Activated T-helper 2 cell treated with anti-CD3 and anti-CD28 coated beads, Interferon-gamma antibody, Interleukin-2, Interleukin-4, amounts not matched to agents 10 μg/mL and 5 μg/mL and 100 μg/mL, durations not matched to agents 14 hours and 24 hours and 36 hours (primary cell): ENCODE data around the gene PALD1. TPM values are rescaled to one million over a fixed set of nuclear protein-coding genes. Genes with fewer than 3 reads are reported as not detected.
A peak's percentile ranks its signal among the peaks of the same experiment; 100 is the strongest.

Experiments
- DNase-seq: peaks from one replicate; pipeline ENCODE4 v3.0.0; 2021; ENCODE audit warnings: low spot score
- H3K27ac Mint-ChIP-seq: one replicate; pipeline ENCODE4 v1.8.0; 2021; ENCODE audit warnings: mixed read lengths
- H3K27me3 Mint-ChIP-seq: one replicate; pipeline ENCODE4 v1.8.0; 2021; ENCODE audit warnings: low read depth, mixed read lengths
- H3K36me3 Mint-ChIP-seq: one replicate; pipeline ENCODE4 v1.8.0; 2021; ENCODE audit warnings: low read depth, mixed read lengths
- H3K4me1 Mint-ChIP-seq: one replicate; pipeline ENCODE4 v1.8.0; 2021; ENCODE audit warnings: low read depth, mixed read lengths
- H3K4me3 Mint-ChIP-seq: one replicate; pipeline ENCODE4 v1.8.0; 2021; ENCODE audit warnings: low read depth, mild to moderate bottlenecking, moderate library complexity, mixed read lengths
- H3K9me3 Mint-ChIP-seq: one replicate; pipeline ENCODE4 v1.8.0; 2021; ENCODE audit warnings: mixed read lengths
- intact Hi-C: fragments of 100-400 bp; cut with micrococcal nuclease; formaldehyde crosslinking; loops from one replicate; pipeline ENCODE4 v1.15.1; 2023
- total RNA-seq: library from RNA; stranded (reverse); gene quantifications from 2 replicates; pipeline ENCODE4 v1.2.3, GENCODE V29; 2022

Gene PALD1
- total RNA-seq, 1 donor from 2014 or later, result 2.3 TPM

DNA sequence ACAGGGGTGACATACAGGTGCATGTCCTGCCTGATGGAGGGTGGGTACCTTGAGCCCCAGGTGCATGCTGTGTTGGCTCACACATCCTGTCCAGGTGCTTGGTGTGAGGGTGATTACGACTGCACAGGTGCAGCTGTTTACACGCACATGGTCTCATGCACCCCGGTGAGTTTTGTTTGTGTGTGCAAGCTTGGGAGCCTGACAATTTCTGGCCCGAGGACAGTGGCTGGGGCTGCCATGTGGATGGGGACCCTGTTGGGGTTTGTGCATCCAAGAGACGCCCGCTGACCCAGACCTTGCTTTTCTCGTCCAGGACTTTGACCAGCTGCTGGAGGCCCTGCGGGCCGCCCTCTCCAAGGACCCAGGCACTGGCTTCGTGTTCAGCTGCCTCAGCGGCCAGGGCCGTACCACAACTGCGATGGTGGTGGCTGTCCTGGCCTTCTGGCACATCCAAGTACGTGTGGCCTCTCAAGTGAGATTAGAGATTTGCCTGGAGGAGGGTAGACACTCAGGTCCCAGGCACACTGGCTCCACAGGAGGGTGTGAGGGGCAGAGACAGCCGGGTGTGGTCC is 62.3 kb downstream of the PALD1 start:
- H3K27ac Mint-ChIP-seq, result no peak overlapping the region
- no peaks in the 10 kb centered on the region for H3K27me3 Mint-ChIP-seq
- intact Hi-C loops, result loop anchor here (1.0 kb wide), 1 partner anchor 80 kb away; no protein-coding TSS in a partner anchor
- no peaks in the 10 kb centered on the region for H3K36me3 Mint-ChIP-seq
- no peaks in the 10 kb centered on the region for H3K9me3 Mint-ChIP-seq
- H3K4me3 Mint-ChIP-seq, result no peak overlapping the region
- DNase-seq, result no peak
- H3K4me1 Mint-ChIP-seq, result no peaks in the 10 kb centered on the region

DNA sequence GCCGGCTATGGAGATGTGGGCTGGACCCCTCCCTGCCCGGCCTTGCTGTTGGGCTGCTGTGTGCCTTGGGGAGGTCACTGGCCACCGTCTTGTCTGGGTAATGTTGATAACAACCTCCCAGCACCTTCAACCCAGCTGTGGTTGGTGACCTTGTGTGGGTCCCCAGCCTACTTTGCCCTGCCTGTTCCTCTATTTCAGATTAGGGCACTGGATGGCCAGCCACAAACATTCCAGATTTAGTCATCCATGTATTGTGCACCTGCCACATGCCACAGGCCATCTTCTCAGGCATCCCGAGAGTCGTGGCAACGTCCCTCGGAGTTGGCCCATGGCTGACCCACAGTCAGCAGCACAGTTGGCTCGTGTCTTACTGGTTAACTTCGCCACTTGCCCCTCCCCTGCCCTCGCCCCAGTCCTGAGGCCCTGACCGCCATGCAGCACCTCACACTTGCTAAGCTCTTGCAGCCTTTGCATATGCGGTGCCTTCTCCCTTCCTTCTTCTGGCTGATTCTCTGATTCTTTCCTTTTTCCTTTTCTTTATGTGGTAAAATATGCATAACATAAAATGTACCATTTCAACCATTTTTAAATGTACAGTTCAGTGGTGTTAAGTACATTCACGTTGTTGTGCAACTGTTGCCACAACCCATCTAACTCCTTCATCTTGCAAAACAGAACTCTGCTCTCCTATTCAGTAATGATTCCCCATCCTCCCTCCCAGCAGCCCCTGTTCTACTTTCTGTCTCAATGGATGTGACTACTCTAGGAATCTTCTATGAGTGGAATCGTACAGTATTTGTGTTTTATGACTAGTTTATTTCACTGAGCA is 63.4 kb downstream of the PALD1 start:
- H3K27ac Mint-ChIP-seq, result no peak overlapping the region
- no peaks in the 10 kb centered on the region for H3K4me1 Mint-ChIP-seq
- no peaks in the 10 kb centered on the region for H3K36me3 Mint-ChIP-seq
- DNase-seq, result no peak
- H3K27me3 Mint-ChIP-seq, result no peaks in the 10 kb centered on the region
- H3K9me3 Mint-ChIP-seq, result no peaks in the 10 kb centered on the region
- intact Hi-C loops, result no loop called here
- no peak overlapping the region for H3K4me3 Mint-ChIP-seq

DNA sequence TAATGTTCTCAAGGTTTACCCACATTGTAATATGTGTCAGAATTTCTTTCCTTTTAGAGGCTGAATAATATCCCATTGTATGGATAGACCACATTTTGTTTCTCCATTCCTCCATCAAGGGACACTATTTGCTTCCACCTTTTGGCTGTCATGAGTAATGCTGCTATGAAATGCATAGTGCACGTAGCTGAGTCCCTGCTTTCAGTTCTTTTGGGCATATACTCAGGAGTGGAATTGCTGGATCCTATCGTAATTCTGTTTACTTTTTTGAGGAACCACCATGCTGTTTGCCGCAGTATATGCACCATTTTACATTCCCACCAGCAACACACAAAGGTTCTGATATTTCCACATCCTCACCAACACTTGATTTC is 64.0 kb downstream of the PALD1 start:
- no peak overlapping the region for H3K27ac Mint-ChIP-seq
- no peaks in the 10 kb centered on the region for H3K36me3 Mint-ChIP-seq
- DNase-seq, result no peak
- intact Hi-C loops, result no loop called here
- no peaks in the 10 kb centered on the region for H3K27me3 Mint-ChIP-seq
- H3K9me3 Mint-ChIP-seq, result no peaks in the 10 kb centered on the region
- no peak overlapping the region for H3K4me3 Mint-ChIP-seq
- no peaks in the 10 kb centered on the region for H3K4me1 Mint-ChIP-seq

DNA sequence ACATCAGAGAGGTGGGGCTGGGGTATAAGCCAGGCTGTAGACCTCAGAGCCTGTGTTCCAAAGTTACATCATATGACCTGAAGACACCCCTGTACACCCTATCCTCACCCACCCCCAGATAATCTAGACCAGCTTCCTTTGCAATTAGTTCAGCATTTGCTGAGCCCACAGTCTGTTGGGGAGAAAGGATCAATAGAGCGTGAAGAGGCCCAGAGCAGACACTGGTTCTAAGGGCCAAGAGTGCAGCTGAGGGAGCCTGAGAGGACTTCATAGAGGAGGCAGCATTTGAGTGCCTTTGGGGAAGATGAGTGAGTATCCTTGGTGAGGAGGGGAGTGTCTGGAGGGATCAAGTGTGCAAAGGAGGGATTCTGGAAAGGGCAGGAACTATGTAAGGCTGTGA is 65.3 kb downstream of the PALD1 start:
- Mint-ChIP-seq H3K27me3 (no peaks in the 10 kb centered on the region), H3K36me3 (no peaks in the 10 kb centered on the region), H3K4me3 (no peak overlapping the region), H3K4me1 (no peaks in the 10 kb centered on the region), H3K9me3 (no peaks in the 10 kb centered on the region), H3K27ac (no peak overlapping the region)
- intact Hi-C loops, result no loop called here
- DNase-seq, result no peak

DNA sequence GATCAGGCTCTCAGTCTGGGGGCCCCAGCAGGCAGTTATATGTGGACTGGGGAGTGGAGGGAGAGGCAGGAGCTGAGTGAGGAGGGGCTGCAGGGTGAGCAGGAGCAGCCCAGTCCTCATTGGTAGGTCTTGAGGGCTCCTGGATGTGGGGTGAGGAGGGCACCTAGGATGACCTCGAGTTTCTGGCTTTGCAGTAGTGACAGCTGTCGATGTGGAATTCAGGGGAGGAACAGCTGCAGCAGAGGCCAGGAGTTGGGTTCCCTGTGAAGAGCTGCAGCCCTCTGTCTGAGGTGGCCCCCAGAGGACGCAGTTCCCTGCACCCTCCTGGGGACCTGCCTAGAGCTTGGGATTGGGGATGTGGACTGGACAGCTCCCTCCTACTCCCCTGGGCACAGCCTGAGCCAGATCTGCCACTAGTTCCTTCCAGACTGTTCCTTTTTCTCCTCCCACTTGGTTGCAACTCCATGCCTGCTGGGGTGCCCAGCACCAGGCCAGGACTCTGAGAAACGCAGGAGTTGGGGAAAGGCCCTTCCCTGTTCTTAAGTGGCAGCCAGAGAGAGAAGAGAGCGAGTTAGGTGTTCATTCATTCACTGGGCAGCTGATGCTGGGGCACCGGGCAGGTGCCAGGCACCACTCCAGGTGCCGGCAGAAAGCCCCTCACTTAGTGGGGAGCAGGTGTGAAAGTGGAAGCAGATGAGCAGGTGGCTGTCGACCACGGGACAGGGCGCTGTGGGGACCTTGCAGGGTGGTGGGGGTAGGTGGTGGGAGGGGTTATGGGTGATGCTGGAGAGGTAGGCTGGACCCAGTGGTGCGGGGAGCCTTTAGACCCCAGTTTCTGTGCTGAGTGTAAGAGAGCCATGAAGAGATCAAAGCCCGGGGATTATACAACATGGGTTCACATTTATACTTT is 66.1 kb downstream of the PALD1 start:
- Mint-ChIP-seq H3K36me3 (no peaks in the 10 kb centered on the region), H3K4me3 (no peak overlapping the region), H3K27me3 (no peaks in the 10 kb centered on the region), H3K4me1 (no peaks in the 10 kb centered on the region), H3K9me3 (no peaks in the 10 kb centered on the region), H3K27ac (no peak overlapping the region)
- intact Hi-C loops, result no loop called here
- no peak for DNase-seq

DNA sequence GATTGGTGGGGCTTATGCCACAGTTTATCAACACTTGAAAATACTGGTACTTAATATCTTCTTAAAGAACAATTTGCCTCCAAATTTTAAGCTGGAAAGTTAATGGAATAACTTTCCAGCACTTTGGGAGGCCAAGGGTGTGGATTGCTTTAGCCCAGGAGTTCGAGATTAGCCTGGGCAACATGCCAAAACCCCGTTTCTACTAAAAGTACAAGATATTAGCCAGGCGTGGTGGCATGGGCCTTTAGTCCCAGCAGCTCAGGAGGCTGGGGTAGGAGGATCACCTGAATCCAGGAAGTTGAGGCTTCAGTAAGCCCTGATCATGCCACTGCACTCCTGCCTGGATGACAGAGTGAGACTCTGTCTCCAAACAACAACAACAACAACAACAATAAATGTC is 68.0 kb downstream of the PALD1 start:
- H3K4me3 Mint-ChIP-seq, result no peak overlapping the region
- H3K27ac Mint-ChIP-seq, result no peak overlapping the region
- no peaks in the 10 kb centered on the region for H3K36me3 Mint-ChIP-seq
- DNase-seq, result no peak
- intact Hi-C loops, result no loop called here
- no peaks in the 10 kb centered on the region for H3K9me3 Mint-ChIP-seq
- no peaks in the 10 kb centered on the region for H3K27me3 Mint-ChIP-seq
- H3K4me1 Mint-ChIP-seq, result no peaks in the 10 kb centered on the region

DNA sequence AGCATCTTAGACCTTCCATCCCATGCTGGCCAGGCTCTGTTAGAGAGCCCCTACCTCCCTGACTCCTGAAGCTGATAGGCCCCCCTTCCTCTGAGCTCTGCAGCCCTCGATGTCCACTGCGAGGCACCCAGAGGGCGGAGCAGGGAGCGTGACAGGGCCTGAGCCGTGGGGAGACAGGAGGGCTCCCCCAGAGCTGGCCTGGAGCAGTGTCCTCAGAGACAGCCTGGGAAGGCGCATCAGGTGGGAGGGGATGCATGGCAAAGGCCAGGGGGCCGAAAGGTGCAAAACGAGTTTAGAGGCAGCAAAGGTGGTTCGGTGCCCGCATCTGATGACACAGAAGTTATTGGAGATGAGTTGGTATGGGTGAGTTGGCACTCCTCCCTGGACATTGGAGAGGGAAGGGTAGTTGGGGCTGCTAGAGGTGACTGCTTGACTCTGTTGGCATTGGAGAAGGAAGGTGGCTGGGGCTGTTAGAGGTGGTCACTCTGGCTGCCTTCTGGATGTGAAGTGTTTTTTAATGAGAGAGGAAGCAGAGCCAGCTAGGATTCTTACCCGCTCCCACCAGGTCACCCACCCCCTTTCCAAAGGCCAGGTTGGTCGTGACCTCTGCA is 70.9 kb downstream of the PALD1 start:
- H3K9me3 Mint-ChIP-seq, result no peaks in the 10 kb centered on the region
- H3K4me3 Mint-ChIP-seq, result no peak overlapping the region
- H3K27ac Mint-ChIP-seq, result no peak overlapping the region
- H3K27me3 Mint-ChIP-seq, result no peaks in the 10 kb centered on the region
- no peaks in the 10 kb centered on the region for H3K36me3 Mint-ChIP-seq
- no peak for DNase-seq
- no peaks in the 10 kb centered on the region for H3K4me1 Mint-ChIP-seq
- intact Hi-C loops, result no loop called here

DNA sequence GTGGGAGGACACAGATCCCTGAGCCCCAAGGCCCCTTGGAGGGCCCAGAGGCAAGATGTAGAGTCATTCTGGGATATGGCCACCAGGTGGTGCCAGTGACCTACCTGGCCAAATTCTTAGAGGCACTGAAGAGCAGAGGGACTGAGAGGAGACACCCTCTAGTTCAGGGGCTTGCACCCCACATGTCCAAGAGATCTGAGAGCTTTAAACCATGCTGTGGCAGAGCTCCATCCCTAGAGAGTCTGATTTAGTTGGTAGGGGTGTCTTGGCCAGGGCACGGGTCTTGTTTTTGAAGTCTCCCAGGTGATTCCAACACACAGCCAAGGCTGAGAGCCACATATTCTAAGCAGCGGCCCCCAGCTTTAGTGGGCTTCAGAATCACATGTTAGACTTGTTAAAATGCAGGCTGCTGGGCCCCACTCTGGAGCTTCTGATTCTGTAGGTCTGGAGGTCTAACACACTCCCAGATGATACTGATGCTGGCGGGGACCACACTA is 71.4 kb downstream of the PALD1 start:
- Mint-ChIP-seq H3K27ac (no peak overlapping the region), H3K36me3 (no peaks in the 10 kb centered on the region)

DNA sequence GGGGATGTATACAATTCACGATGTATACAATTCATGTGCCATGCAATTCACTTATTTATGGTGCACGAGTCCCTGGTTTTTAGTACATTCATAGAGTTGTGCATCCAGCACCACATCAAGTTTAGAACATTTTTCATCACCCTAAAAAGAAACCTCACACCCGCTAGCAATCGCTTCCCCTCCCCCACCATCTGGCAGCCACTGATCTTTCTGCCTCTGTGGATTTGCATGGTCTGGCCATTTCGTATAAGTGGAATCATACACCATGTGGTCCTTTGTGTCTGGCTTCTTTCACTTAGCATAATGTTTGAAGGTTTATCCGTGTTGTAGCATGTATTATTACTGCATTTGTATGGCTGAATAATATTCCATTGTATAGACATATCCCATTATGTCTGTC is 71.9 kb downstream of the PALD1 start:
- Mint-ChIP-seq H3K27me3 (no peaks in the 10 kb centered on the region), H3K9me3 (no peaks in the 10 kb centered on the region), H3K27ac (no peak overlapping the region), H3K4me3 (no peak overlapping the region), H3K36me3 (no peaks in the 10 kb centered on the region), H3K4me1 (no peaks in the 10 kb centered on the region)
- intact Hi-C loops, result loop anchor here (1.0 to 5.0 kb wide), 4 partner anchors 68 to 332 kb away; partner anchors contain the start of gene SGPL1
- no peak for DNase-seq

More for the DNA sequence above, 71.4 kb downstream of the PALD1 start:
- Mint-ChIP-seq H3K27me3 (no peaks in the 10 kb centered on the region), H3K9me3 (no peaks in the 10 kb centered on the region), H3K4me3 (no peak overlapping the region), H3K4me1 (no peaks in the 10 kb centered on the region)
- intact Hi-C loops, result loop anchor here (1.0 to 5.0 kb wide), 4 partner anchors 69 to 332 kb away; partner anchors contain the start of gene SGPL1
- peak; percentile 56 for DNase-seq

DNA sequence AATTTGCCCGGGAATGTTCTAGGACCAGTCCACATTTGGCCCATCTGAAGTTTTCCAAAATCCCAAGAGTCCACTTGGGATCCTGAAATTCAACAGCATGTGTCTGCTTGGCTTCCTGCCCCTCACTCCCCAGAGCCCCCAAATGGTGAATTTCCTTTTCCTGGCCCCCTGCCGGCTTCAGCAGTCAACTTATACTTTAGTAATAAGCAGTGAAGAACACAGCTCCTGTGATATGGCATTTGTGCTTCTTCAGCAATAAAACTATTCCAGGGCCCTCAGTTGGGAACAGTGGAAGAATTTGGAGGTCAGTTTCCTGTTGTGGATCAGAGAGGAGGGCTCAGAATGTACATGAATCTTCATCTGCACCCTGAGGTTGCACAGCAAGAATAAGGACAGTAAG is 72.9 kb downstream of the PALD1 start:
- Mint-ChIP-seq H3K4me3 (no peak overlapping the region), H3K27me3 (no peaks in the 10 kb centered on the region)
- intact Hi-C loops, result loop anchor here (2.0 to 5.0 kb wide), 3 partner anchors 67 to 331 kb away; partner anchors contain the start of gene SGPL1

DNA sequence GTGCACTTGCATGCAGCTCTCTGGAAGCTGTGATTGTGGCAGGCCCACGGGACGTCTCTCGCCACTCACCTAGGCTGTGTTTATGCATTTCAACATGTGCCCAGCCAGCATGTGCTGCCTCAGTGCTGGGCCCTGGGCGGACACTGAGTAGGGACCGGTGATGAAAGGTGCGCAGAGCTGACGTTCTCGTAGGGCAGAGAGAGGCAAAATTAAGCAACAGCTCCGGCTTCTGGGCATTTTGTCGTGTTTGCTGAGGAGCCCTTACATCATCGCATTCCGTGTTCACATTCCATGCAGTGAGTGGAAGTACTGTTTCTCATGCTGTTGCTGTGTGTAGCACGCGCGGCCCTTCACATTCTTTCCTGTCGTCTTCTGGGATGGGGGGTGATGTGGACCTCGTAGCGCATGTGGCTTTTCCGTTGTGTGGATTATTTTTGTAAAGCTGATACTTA is 73.4 kb downstream of the PALD1 start:
- no peak for DNase-seq
- intact Hi-C loops, result loop anchor here (2.0 to 5.0 kb wide), 3 partner anchors 67 to 330 kb away; partner anchors contain the start of gene SGPL1
- H3K9me3 Mint-ChIP-seq, result no peaks in the 10 kb centered on the region
- H3K36me3 Mint-ChIP-seq, result no peaks in the 10 kb centered on the region
- no peak overlapping the region for H3K27ac Mint-ChIP-seq
- H3K27me3 Mint-ChIP-seq, result no peaks in the 10 kb centered on the region
- H3K4me1 Mint-ChIP-seq, result no peaks in the 10 kb centered on the region
- no peak overlapping the region for H3K4me3 Mint-ChIP-seq

More for the DNA sequence above, 72.9 kb downstream of the PALD1 start:
- no peak overlapping the region for H3K27ac Mint-ChIP-seq
- no peak for DNase-seq
- no peaks in the 10 kb centered on the region for H3K36me3 Mint-ChIP-seq
- no peaks in the 10 kb centered on the region for H3K4me1 Mint-ChIP-seq
- no peaks in the 10 kb centered on the region for H3K9me3 Mint-ChIP-seq

DNA sequence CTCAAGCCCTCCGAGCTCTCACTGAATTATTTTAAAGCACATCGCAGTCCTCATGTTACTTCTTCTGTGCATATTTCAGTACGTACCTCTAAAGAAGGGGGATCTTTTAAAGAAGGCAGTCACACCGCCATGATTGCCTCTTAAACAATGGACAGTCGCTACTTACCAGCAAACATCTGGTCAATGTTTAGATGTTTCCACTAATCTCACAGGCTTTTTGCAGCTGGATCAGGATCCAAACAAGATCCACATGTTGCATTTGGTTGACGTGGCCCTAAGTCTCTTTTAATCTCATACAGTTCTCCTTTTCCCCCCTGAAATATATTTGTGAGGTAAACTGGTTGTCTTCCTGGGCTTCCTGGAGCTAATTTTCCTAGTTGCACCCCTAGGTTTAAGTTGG is 74.0 kb downstream of the PALD1 start:
- Mint-ChIP-seq H3K9me3 (no peaks in the 10 kb centered on the region), H3K27me3 (no peaks in the 10 kb centered on the region), H3K4me3 (no peak overlapping the region), H3K27ac (no peak overlapping the region), H3K4me1 (no peaks in the 10 kb centered on the region), H3K36me3 (no peaks in the 10 kb centered on the region)
- DNase-seq, result no peak
- intact Hi-C loops, result loop anchor here (5.0 kb wide), 1 partner anchor 330 kb away; no protein-coding TSS in a partner anchor
